HepG2 (cell line): ENCODE measurements around the gene EPB41L4A. TPM values are rescaled to one million over a fixed set of nuclear protein-coding genes. Genes with fewer than 3 reads are reported as not detected.

ENCODE experiments used
- ATAC-seq: fragments of 200-7000 bp; cut with Tn5 transposase; 3 replicates; pipeline ENCODE4 v1.9.1; 2020; ENCODE audit warnings: mild to moderate bottlenecking, moderate library complexity
- BruUV-seq: library from RNA; stranded (reverse); fragments of 400-500 nt; replicated peaks from 2 replicates; lab custom pipeline; 2021; lab: Mats Ljungman, UMichigan
- CTCF ChIA-PET: fragments of 300-600 bp; formaldehyde crosslinking; extraction: SDS; loops from one replicate; lab custom pipeline; 2021; ENCODE audit warnings: low total read pairs, inconsistent platforms, low intra/inter-chr PET ratio; lab: Yijun Ruan, JAX
- POLR2A ChIA-PET: fragments of 350-600 bp; sonication (Branson Sonifier 250); formaldehyde crosslinking; loops from one replicate; lab custom pipeline; 2020; ENCODE audit warnings: antibody characterized with exemption, inconsistent platforms; lab: Yijun Ruan, JAX
- DNase-seq: peaks from one replicate; pipeline ENCODE4 v3.0.0-alpha.2; 2015; ENCODE audit warnings: low spot score
- FAIRE-seq: peaks from 3 replicates; lab custom pipeline; 2011; peaks lifted over from hg19 to GRCh38; lab: Jason Lieb, UNC
- H2AFZ ChIP-seq: one replicate; pipeline ENCODE4 v1.6.1; 2011; ENCODE audit warnings: low read length, inconsistent platforms
- H3K27ac ChIP-seq: fragments of 300-600 bp; 3 replicates; pipeline ENCODE4 v1.8.0; 2011; ENCODE audit warnings: mixed run types, mild to moderate bottlenecking, mixed read lengths, low read length, inconsistent platforms; ENCODE audit not compliant: insufficient read depth; ENCODE audit errors: extremely low read length
- H3K27me3 ChIP-seq, 2 experiments: fragments of 200-600 bp in 1 of 2; 2 replicates in 1 of 2; 3 replicates in 1 of 2; pipeline versions ENCODE4 v1.6.0 to v1.8.0; 2011; ENCODE audit warnings: low read length in 2 of 2, mild to moderate bottlenecking in 2 of 2, moderate library complexity in 2 of 2, inconsistent platforms in 1 of 2; ENCODE audit not compliant: insufficient read depth in 2 of 2, control insufficient read depth in 1 of 2
- H3K36me3 ChIP-seq, 2 experiments: fragments of 200-600 bp in 1 of 2; replicated peaks in 1 of 2; 2 replicates in 1 of 2; 3 replicates in 1 of 2; pipeline versions ENCODE4 v1.5.1 to v1.8.0; 2011; ENCODE audit warnings: low read length in 2 of 2, inconsistent platforms in 1 of 2; ENCODE audit not compliant: insufficient read depth in 2 of 2, control insufficient read depth in 1 of 2
- H3K4me1 ChIP-seq: 2 replicates; pipeline ENCODE4 v1.5.1; 2012; ENCODE audit warnings: low read length, inconsistent platforms; ENCODE audit not compliant: insufficient read depth
- H3K4me2 ChIP-seq: 2 replicates; pipeline ENCODE4 v1.6.0; 2011; ENCODE audit warnings: low read depth, low read length, inconsistent platforms
- H3K4me3 ChIP-seq, 3 experiments: fragments of 200-600 bp in 1 of 3; sonication (generic), shearing (Covaris generic) in 1 of 3; replicated peaks in 1 of 3; 2 replicates each; pipeline ENCODE4 v1.5.1; 2011 to 2016; ENCODE audit warnings: low read length in 3 of 3, inconsistent platforms in 2 of 3, low read depth in 2 of 3, mild to moderate bottlenecking in 2 of 3, control low read depth in 1 of 3, mixed read lengths in 1 of 3; ENCODE audit not compliant: insufficient read depth in 1 of 3
- H3K79me2 ChIP-seq: one replicate; pipeline ENCODE4 v1.6.1; 2011; ENCODE audit warnings: low read length, inconsistent platforms; ENCODE audit not compliant: insufficient read depth
- H3K9ac ChIP-seq: 2 replicates; pipeline ENCODE4 v1.6.0; 2011; ENCODE audit warnings: mild to moderate bottlenecking, low read depth, low read length, inconsistent platforms; ENCODE audit not compliant: insufficient read depth
- H3K9me3 ChIP-seq: 2 replicates; pipeline ENCODE4 v1.5.1; 2012; ENCODE audit warnings: mild to moderate bottlenecking, low read length
- H4K20me1 ChIP-seq: 2 replicates; pipeline ENCODE4 v1.6.0; 2011; ENCODE audit warnings: inconsistent platforms, mild to moderate bottlenecking, low read length, moderate library complexity; ENCODE audit not compliant: insufficient read depth
- CERS6 ChIP-seq: sonication (generic); formaldehyde crosslinking; IDR thresholded peaks from 2 replicates; pipeline ENCODE4 v1.5.0; 2020; ENCODE audit warnings: missing genetic modification reagents
- HNF4G ChIP-seq, 2 experiments: sonication (generic) in 1 of 2; formaldehyde crosslinking in 1 of 2; IDR thresholded peaks; 2 replicates each; pipeline versions ENCODE4 v1.4.0 to v1.6.1; 2011 to 2020; ENCODE audit warnings: borderline replicate concordance in 2 of 2, low read depth in 2 of 2, mild to moderate bottlenecking in 2 of 2, low read length in 1 of 2, missing genetic modification reagents in 1 of 2, moderate library complexity in 1 of 2
- MAZ ChIP-seq, 2 experiments: sonication (generic) in 1 of 2; formaldehyde crosslinking in 1 of 2; IDR thresholded peaks; 2 replicates each; pipeline versions ENCODE4 v1.5.0 to v1.6.1; 2012 to 2020; ENCODE audit warnings: low read depth in 2 of 2, mild to moderate bottlenecking in 2 of 2, borderline replicate concordance in 1 of 2, improper control_type of control experiment in 1 of 2, low read length in 1 of 2, missing genetic modification reagents in 1 of 2, moderate library complexity in 1 of 2
- PHF21A ChIP-seq: sonication (generic); formaldehyde crosslinking; IDR thresholded peaks from 2 replicates; pipeline ENCODE4 v1.5.0; 2020; ENCODE audit warnings: mild to moderate bottlenecking, missing genetic modification reagents
- POLR2G ChIP-seq: fragments of 200-400 bp; formaldehyde crosslinking; IDR thresholded peaks from 2 replicates; pipeline ENCODE4 v1.6.1; 2018; ENCODE audit warnings: mild to moderate bottlenecking, low read depth, low read length, moderate library complexity
- ZNF136 ChIP-seq: sonication (generic); formaldehyde crosslinking; IDR thresholded peaks from 2 replicates; pipeline ENCODE4 v1.8.1; 2022; ENCODE audit warnings: low read depth, mild to moderate bottlenecking, moderate library complexity, missing genetic modification reagents
- ZNF569 ChIP-seq: sonication (generic); formaldehyde crosslinking; IDR thresholded peaks from 2 replicates; pipeline ENCODE4 v1.5.0; 2020; ENCODE audit warnings: mild to moderate bottlenecking, missing genetic modification reagents, moderate library complexity, borderline replicate concordance
- ZNF770 ChIP-seq: sonication (generic); formaldehyde crosslinking; IDR thresholded peaks from 2 replicates; pipeline ENCODE4 v1.5.0; 2020; ENCODE audit warnings: mild to moderate bottlenecking, missing genetic modification reagents
- ZNF790 ChIP-seq: sonication (generic); formaldehyde crosslinking; IDR thresholded peaks from 2 replicates; pipeline ENCODE4 v1.8.0; 2022; ENCODE audit warnings: missing genetic modification reagents, mild to moderate bottlenecking, borderline replicate concordance
- WGBS: methylation state at CpG from one replicate; pipeline ENCODE4 v1.1.6; 2017; ENCODE audit warnings: low lambda C conversion rate; 5-methylcytosine and 5-hydroxymethylcytosine counted together
- in situ Hi-C: cut with HindIII; loops from 2 replicates; pipeline ENCODE4 v1.10.0; 2017; ENCODE audit warnings: low pct_unique_long_range_greater_than_20kb; ENCODE audit not compliant: extremely low pct_ligation_motif_present
- intact Hi-C: fragments of 100-400 bp; cut with micrococcal nuclease; formaldehyde crosslinking; loops from one replicate; pipeline ENCODE4 v1.10.0; 2022; ENCODE audit not compliant: unreplicated experiment
- polyA plus RNA-seq, 8 experiments: library from polyadenylated mRNA; depleted of rRNA in 3 of 8; stranded (reverse) in 7 of 8; unstranded in 1 of 8; fragments of >200 nt; fragmentation: Illumina TruSeq in 4 of 8; extraction: Trizol in 4 of 8; gene quantifications; 2 replicates each; pipeline versions ENCODE4 v1.2.1 to v1.2.3, GENCODE V29; 2011 to 2016; ENCODE audit warnings: low read depth in 4 of 8, missing spikeins in 1 of 8, mixed read lengths in 1 of 8; ENCODE audit not compliant: insufficient read depth in 1 of 8
- total RNA-seq, 5 experiments: library from RNA; depleted of rRNA; stranded (reverse); fragments of >200 nt; fragmentation: Illumina TruSeq; extraction: Trizol; gene quantifications; 2 replicates each; pipeline ENCODE4 v1.2.3, GENCODE V29; 2016; ENCODE audit warnings: low read depth in 1 of 5
- TF ChIP-seq, protein P1 (sequence below): sonication (generic); formaldehyde crosslinking; IDR thresholded peaks from 2 replicates; pipeline ENCODE4 v1.5.0; 2020; ENCODE audit warnings: mild to moderate bottlenecking, missing genetic modification reagents, moderate library complexity
- TF ChIP-seq, protein P2 (sequence below): sonication (generic); formaldehyde crosslinking; IDR thresholded peaks from 2 replicates; pipeline ENCODE4 v1.8.1; 2023; ENCODE audit warnings: mild to moderate bottlenecking, moderate library complexity, missing genetic modification reagents
- TF ChIP-seq, protein P3 (sequence below): sonication (generic); formaldehyde crosslinking; IDR thresholded peaks from 2 replicates; pipeline ENCODE4 v1.4.0; 2020; ENCODE audit warnings: mild to moderate bottlenecking, missing genetic modification reagents

The EPB41L4A gene
- total and polyA plus RNA-seq, 2 of the 13 experiments (the other 11 are each of a cell fraction or from before 2014, with no cell fraction given) = 0.07 TPM; not detected in 1

GRCh38 chr5:112412346-112412745 is 6.7 kb downstream of the EPB41L4A start:
- ATAC-seq = no peak
- intact Hi-C loops (no loop called here), in situ Hi-C loops (loop anchor here (10.0 kb wide), 1 partner anchor 198 kb away; no protein-coding TSS in a partner anchor)
- FAIRE-seq = no peak
- H4K20me1 ChIP-seq = no peaks in the 10 kb centered on the region
- DNase-seq = no peak
- H3K9me3 ChIP-seq = no peaks in the 10 kb centered on the region
- ChIA-PET POLR2A (no interaction called here), CTCF (no interaction called here)
- H3K79me2 ChIP-seq = no peaks in the 10 kb centered on the region
- H3K4me3 ChIP-seq = no peak overlapping the region
- no peaks in the 10 kb centered on the region for H3K36me3 ChIP-seq
- no TSS peak for BruUV-seq
- H3K9ac ChIP-seq = no peak overlapping the region
- WGBS = 6% methylated on average over 3 of the region's 3 CpGs
- no peak overlapping the region for H3K4me2 ChIP-seq
- peaks cover 1 to 16% of the 10 kb centered on the region in 2 experiments; a peak in 4 of 5 replicates for H3K27me3 ChIP-seq
- H3K27ac ChIP-seq = no peak overlapping the region
- H2AFZ ChIP-seq = no peak overlapping the region
- H3K4me1 ChIP-seq = no peaks in the 10 kb centered on the region
- TF ChIP-seq CERS6 (no peak), POLR2G (no peak), MAZ (IDR thresholded peaks at IDR 0.05; ENCODE audit: borderline replicate concordance, low read depth, low read length) (no peak), MAZ (CRISPR knock-in tag; IDR thresholded peaks at IDR 0.05; ENCODE audit: low read depth) (no peak), HNF4G (IDR thresholded peaks at IDR 0.05; ENCODE audit: borderline replicate concordance, low read depth, low read length) (no peak), HNF4G (CRISPR knock-in tag; IDR thresholded peaks at IDR 0.05; ENCODE audit: borderline replicate concordance, low read depth) (no peak), ZNF790 (CRISPR knock-in tag) (no peak), ZNF136 (CRISPR knock-in tag) (no peak), ZNF569 (CRISPR knock-in tag) (no peak), PHF21A (CRISPR knock-in tag) (no peak), ZNF770 (CRISPR knock-in tag) (no peak)
- TF ChIP-seq, protein P1, sequence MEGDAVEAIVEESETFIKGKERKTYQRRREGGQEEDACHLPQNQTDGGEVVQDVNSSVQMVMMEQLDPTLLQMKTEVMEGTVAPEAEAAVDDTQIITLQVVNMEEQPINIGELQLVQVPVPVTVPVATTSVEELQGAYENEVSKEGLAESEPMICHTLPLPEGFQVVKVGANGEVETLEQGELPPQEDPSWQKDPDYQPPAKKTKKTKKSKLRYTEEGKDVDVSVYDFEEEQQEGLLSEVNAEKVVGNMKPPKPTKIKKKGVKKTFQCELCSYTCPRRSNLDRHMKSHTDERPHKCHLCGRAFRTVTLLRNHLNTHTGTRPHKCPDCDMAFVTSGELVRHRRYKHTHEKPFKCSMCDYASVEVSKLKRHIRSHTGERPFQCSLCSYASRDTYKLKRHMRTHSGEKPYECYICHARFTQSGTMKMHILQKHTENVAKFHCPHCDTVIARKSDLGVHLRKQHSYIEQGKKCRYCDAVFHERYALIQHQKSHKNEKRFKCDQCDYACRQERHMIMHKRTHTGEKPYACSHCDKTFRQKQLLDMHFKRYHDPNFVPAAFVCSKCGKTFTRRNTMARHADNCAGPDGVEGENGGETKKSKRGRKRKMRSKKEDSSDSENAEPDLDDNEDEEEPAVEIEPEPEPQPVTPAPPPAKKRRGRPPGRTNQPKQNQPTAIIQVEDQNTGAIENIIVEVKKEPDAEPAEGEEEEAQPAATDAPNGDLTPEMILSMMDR (CRISPR knock-in tag) = no peak
- TF ChIP-seq, protein P2, sequence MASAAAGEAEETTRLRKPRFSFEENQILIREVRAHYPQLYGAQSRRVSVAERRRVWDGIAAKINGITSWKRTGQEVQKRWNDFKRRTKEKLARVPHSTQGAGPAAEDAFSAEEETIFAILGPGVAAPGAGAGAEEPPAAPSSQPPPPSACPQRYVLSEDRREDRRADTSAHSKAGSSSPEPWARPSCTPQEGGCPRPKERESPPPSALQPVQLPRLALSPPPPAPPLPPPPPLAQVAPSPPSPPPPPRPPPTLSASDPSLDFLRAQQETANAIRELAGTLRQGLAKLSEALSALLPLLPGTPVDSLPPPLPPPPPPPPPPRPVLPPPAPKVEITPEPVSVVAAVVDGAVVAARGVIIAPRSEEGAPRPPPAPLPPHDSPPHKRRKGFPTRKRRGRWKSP (CRISPR knock-in tag) = no peak
- TF ChIP-seq, protein P3, sequence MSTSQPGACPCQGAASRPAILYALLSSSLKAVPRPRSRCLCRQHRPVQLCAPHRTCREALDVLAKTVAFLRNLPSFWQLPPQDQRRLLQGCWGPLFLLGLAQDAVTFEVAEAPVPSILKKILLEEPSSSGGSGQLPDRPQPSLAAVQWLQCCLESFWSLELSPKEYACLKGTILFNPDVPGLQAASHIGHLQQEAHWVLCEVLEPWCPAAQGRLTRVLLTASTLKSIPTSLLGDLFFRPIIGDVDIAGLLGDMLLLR = no peak
